Activated CD8-positive, alpha-beta memory T cell treated with anti-CD3 and anti-CD28 coated beads for 24 hours (primary cell): ENCODE results near the gene SLC35F5.
"Not testable (repeated sequence)": the region's sequence is repeated elsewhere in the genome, so short reads cannot be mapped to it uniquely, and the experiment has no call there.

Experiments
- DNase-seq: peaks from one replicate; pipeline ENCODE4 v3.0.0-alpha.2; 2020

SLC35F5 gene

DNA sequence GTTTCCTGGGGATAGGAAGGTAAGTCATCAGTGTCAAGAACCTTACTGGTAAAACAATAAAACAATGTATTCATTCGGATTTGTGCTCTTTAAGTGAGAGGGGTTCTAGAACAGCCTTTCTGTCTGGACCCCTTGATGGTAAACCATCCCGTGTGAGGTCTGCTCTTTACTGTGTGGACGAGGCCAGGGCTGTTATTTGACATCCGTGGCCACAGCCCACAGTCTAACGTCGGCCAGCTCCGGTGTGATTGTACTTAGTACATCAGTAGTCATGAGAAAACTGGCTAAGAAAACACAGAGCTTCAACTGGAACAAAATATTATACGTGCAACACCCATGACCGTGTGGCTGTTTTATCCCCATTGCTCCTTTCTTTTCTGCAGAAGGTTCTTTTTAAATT, 62.0 kb downstream of the SLC35F5 start:
- DNase-seq, result no peak

DNA sequence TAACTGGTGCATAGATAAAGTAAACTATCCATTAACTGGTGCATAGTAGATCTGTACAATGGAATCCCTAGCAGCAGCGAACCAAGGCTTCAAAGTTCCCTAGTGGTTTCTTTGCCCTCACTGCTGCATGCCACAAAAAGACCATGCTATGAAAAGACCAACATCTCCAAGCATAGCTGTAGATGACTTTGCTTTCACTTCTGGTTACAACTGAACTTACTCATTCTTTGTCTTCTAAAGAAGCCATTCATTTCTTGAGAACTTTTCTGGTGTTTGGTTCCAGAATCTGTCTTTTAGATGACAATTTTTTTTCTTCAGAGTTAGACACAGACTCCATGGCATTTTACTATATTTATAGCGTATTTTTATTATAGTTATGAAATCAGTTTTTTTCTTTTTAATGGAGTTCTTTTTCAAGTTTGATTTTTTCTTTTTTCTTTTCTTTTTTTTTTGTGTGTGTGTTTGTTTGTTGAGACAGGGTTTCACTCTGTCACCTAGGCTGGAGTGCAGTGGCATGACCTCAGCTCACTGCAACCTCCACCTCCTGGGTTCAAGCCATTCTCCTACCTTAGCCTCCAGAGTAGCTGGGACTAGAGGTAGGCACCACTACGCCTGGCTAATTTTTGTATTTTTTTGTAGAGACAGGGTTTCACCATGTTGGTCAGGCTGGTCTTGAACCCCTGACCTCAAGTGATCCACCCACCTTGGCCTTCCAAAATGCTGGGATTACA, 63.6 kb downstream of the SLC35F5 start:
- DNase-seq, result no peak

DNA sequence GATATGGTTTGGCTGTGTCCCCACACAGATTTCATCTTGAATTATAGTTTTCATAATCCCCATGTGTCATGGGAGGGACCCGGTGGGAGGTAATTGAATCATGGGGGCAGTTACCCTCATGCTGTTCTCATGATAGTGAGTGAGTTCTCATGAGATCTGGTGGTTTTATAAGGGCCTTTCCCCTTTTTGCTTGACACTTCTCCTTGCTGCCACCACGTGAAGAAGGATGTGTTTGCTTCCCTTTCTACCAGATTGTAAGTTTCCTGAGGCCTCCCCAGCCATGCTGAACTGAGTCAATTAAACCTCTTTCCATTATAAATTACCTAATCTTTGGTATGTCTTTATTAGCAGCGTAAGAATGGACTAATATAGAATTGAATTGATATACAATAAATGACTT, 65.6 kb downstream of the SLC35F5 start:
- DNase-seq, result not testable (repeated sequence)

DNA sequence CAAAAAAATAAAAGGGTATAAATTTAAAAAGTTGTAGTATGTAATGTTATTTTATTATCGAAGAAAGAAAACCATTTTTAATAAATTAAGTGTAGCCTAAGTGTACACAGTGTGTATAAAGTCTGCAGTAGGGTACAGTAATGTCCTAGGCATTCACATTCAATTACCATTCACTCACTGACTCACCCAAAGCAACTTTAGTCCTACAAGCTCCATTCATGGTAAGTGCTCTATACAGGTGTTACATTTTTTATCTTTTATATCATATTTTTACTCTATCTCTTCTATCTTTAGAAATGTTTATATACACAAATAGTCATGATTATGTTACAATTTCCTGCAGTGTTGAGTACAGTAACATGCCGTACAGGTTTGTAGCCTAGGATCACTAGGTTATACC, 69.9 kb downstream of the SLC35F5 start:
- no peak for DNase-seq

DNA sequence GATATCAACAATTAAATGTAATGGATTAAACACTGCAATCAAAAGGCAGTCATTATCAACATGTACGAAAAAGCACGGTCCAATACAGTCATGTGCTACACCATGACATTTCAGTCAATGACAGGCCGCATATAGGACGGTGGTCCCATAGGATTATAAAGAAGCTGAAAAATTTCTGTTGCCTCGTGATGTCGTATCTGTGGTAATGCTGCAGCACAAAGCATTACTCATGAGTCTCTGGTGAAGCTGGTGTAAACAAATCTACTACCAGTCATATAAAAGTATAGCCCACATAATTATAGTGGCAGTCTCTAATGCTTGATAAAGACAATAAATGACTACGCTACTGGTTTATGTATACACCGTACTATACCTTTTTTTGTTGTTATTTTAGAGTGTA, 71.0 kb downstream of the SLC35F5 start:
- DNase-seq, result no peak

DNA sequence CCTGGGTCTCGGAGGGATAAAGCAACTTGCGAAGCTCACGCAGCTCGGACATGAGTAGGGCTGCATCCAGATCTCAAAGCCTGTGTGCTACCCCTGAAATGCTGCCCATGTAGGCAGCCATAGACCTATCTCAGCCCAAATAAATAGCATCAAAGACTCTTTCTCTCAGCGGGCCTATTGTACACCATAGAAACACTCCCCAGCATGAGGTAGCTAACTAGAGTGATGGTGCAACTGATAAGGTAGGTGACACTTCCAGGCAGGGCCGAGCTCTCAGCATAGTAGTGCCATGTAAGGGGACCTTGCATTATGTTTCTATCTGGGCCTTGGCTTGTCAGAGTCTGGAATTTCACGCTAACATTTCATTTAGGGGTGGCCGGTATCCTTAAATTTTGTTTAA, 77.0 kb downstream of the SLC35F5 start:
- DNase-seq, result no peak

DNA sequence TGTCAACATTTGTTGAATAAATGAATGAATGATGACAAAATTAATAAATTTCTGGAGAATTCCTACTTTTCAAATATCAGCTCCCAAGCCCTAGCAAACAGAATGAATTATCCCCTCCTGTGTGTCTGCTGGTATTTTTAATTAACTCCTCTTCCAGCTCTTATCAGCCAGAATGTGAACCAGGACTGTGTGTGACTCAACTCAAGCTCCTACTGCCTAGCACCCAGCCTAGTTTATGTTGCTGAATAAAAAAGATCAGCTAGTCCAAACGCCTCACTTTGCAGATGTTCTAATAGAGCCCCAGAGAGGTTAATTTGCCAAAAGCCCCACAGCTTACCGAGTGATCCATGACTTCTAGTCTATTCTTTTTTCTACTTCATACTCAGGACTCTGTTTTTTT, 79.1 kb downstream of the SLC35F5 start:
- no peak for DNase-seq

DNA sequence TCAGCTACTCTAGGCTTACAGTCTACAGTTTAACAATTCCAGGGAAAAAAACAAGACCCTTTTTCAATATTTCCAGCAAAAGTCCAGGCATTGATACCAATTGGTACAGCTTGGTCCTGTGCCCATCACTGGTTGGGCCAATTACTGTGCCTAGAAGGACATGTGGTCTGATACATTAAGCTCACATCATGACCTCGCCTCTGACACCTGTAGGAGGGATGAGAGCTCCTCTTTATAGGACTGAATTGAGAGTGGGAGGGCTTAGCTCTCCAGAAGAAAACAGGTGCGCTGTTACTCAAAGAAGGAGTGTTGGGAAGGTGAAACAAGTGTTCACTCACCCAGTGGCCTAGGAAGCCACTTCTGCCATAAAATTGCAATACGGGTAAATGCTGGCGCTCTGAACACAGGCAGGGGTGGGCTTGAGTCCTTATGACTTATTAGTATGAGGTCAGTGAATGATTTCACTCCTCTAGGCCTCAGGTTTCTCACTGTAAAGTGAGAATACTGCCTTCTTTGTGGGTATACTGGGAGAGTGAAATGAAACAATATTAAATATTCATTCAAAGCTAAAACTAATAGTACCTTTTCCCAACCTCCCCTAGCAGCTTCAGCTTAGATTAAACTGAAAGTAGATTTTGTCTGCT, 79.7 kb downstream of the SLC35F5 start:
- no peak for DNase-seq

DNA sequence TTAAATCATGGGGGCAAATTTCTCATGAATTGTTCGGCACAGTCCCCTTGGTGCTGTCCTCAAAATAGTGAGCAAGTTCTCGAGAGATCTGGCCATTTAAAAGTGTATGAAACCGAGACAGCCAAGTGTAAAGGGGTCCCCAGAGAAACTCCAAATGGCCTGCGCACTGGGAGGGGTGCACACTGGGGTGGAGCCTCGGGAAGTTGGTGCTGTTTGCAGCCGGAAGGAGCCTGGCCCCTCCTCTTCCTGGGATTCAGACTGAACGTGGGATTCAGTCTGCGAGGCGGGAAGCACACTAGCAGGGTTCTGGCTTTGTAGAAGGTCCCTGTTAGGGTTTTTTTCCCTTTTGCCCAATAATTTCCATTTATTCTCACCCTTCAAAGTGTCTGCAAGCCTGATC, 80.6 kb downstream of the SLC35F5 start:
- no peak for DNase-seq

DNA sequence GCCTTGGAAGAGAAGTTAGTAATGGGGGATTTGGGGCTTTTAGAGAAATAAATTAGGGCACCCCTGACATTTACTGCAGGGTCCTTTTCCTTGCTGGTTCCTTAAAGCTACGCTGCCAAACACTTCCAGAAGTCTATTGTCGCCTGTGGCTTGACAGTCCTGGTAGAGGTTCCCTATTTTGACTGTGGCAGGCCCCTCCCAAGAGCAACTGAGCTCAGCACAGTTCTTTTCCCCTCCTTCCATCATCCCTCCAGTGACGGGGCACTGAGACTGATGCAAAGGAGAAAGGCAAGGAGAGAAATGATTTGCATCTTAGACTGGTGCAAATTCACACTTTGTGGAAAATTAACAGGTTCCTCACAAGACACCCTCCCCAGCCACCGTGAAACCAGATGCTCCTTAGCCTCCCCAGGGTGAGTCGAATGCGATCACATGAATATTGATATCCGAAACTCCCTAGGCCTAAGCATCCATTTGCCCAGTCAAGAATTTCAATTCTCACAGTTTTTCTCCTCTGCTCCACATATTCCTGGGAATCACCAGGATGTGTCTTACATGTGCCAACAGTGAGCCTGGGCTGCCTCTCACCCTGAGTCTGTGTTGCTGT, 84.0 kb downstream of the SLC35F5 start:
- DNase-seq, result no peak

DNA sequence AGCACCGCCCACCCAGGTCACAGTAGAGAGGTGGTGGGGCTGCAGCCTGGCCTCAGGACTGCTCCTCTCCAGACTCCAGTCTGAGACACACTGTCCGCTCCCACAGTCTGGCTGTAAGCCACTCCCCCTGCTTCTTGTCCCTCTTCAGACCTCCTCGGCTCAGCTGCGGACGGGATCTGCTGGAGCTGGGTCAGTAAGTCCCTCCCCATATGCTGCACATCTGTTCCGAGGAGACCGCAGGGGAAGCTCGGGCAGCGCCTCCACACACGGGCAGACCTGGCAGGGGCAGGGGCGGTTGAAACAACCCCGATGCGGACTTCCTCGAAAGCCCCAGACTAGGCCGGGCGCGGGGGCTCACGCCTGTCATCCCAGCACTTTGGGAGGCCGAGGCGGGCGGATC, 87.4 kb downstream of the SLC35F5 start:
- DNase-seq, result not testable (repeated sequence)

DNA sequence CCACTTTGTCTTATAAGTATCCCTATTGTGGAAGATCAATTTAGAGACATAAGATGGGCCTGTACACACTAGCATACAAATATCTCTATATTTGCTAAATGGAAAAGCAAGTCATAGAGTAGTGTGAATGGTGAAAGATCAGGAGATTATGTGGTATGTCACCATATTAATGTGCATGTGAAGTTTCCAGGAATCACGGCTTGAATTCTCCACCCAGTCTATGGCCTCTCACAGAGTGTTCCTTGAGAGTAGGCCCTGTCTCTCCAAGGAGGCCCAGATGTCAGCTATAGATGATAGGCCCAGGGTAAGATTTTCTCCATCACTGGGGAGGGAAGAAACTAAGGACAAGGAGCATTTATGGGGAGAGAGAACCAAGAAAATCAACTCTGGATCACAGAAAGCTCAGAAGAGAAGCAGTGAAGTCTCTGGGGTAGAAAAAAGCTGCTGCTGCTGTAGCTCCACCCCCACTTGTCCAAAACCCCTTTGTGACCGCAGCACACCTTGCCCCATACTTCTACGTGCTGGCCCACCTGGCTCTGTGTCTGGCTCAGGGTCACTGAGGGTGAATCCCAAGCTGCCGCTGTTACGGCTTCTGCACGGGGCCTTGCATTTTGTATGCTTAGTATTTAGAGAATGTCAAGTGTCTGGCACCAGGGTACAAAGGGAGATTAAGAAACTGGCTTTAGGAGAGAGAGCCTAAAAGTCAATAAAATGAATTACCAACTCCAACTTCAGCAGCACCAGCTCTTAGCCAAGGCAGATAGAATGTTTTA, 91.5 kb downstream of the SLC35F5 start:
- not testable (repeated sequence) for DNase-seq

DNA sequence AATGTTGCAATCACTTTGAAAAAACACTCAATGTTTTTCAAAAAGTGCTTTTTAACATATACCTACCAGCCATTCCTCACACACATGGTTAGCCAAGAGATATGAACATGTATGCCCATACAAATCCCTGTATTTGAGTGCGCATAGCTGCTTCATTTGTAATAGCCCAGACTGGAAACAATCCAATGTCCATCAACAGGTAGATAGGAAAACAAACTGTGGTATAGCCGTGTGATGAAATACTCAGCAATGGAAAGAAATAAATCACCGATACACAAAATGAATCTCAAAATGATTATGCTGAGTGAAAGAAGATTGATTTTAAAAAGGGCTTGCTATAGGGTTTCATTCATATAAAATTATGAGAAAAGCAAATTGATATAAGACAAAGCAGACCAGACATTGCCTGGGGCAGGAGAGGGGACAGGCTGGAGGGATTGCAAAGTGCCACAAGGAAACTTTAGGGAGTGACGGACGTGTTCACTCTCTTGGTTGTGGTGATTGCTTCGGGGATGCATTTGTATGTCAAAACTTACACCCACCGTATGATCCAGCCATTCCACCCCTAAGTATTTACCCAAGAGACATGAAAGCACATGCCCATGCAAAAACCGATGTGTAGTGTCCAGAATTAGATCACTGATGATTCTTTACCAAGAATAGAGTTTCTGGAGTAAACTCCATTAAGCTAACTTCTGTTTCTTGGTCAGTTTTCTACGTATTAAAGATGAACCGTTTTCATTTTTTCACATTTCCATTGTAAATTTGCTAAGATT, 93.0 kb downstream of the SLC35F5 start:
- DNase-seq, result not testable (repeated sequence)
